Stimulated activated naive CD8-positive, alpha-beta T cell treated with anti-CD3 and anti-CD28 coated beads, Interleukin-15, amount 100 ng/mL, for 72 hours (primary cell): Measurements from ENCODE around the gene CTAG2.
"Not testable (repeated sequence)": the region's sequence is repeated elsewhere in the genome, so short reads cannot be mapped to it uniquely, and the experiment has no call there.

Experiments used
- ATAC-seq: fragments of 150-1000 bp; cut with Tn5 transposase; 2 replicates; pipeline ENCODE4 v1.10.0; 2021; ENCODE audit warnings: mild to moderate bottlenecking, moderate library complexity
- DNase-seq, 2 donors: peaks; one replicate each; pipeline ENCODE4 v3.0.0; 2021 to 2022
- H3K27ac Mint-ChIP-seq, 2 donors: one replicate each; pipeline ENCODE4 v1.8.0; 2022; ENCODE audit warnings: mild to moderate bottlenecking in 2 of 2, mixed read lengths in 2 of 2, moderate library complexity in 2 of 2
- H3K27me3 Mint-ChIP-seq: one replicate; pipeline ENCODE4 v1.8.0; 2022; ENCODE audit warnings: mixed read lengths
- H3K4me1 Mint-ChIP-seq: one replicate; pipeline ENCODE4 v1.8.0; 2022; ENCODE audit warnings: mild to moderate bottlenecking, mixed read lengths
- H3K4me3 Mint-ChIP-seq, 2 donors: one replicate each; pipeline ENCODE4 v1.8.0; 2022; ENCODE audit warnings: mild to moderate bottlenecking in 2 of 2, mixed read lengths in 2 of 2, moderate library complexity in 1 of 2
- H3K9me3 Mint-ChIP-seq, 2 donors: one replicate each; pipeline ENCODE4 v1.8.0; 2022; ENCODE audit warnings: mixed read lengths in 2 of 2

The CTAG2 gene

DNA sequence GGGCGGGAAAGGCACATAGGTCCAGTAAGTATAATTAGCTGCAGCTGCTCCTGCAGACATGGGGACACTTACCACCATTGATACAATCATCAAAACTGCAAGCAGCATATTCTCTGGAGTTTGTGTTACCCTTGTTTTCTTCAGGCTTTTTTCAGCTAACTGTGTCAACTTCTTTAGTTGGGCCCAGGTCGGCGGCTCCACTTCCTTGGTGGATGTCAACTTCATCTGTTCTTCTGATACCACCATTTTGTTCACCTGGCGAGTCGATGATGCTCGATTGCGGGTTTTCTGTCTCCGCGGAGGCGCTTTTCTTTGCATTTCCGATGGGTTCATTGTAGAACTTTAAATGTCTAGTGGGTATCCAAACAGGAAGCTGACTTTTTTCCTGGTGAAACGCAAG lies 42.2 kb downstream of the CTAG2 start:
- not testable (repeated sequence) for H3K4me1 Mint-ChIP-seq, DNase-seq, H3K27me3 Mint-ChIP-seq, H3K9me3 Mint-ChIP-seq, H3K27ac Mint-ChIP-seq, ATAC-seq, H3K4me3 Mint-ChIP-seq

DNA sequence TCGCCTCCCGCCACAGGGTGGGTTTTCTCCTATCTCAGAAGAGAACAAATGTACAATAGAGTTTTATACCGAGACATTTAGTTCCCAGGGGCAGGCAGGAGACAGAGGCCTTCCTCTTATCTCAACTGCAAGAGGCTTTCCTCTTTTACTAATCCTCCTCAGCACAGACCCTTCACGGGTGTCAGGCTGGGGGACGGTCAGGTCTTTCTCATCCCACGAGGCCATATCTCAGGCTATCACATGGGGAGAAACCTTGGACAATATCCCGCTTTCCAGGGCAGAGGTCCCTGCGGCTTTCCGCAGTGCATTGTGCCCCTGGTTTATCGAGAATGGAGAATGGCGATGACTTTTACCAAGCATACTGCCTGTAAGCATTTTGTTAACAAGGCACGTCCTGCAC lies 44.6 kb downstream of the CTAG2 start:
- not testable (repeated sequence) for H3K4me3 Mint-ChIP-seq, H3K9me3 Mint-ChIP-seq, ATAC-seq, H3K27ac Mint-ChIP-seq, DNase-seq, H3K27me3 Mint-ChIP-seq
- peaks cover 10% of the 10 kb centered on the region for H3K4me1 Mint-ChIP-seq

DNA sequence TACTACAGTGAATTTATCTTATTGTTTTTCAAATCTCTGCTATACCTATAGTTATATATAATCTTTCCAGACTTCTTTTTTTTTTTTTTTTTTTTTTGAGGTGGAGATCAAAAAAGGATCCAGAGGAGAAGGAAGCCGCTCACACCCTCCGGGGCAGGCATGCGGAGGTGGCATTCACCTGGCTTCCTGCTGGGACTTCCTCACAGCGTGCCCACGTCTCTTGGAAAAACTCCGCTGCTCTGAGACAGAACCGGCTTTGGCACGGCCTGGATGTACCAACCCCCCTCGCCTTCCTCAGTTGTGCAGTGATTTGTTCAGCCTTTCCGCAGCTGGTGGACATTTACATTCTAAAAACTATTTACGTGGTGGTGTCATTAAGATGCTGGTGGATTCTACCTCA lies 45.4 kb downstream of the CTAG2 start:
- not testable (repeated sequence) for H3K9me3 Mint-ChIP-seq, DNase-seq, H3K4me3 Mint-ChIP-seq, H3K27me3 Mint-ChIP-seq, H3K27ac Mint-ChIP-seq, ATAC-seq
- peaks cover 10% of the 10 kb centered on the region for H3K4me1 Mint-ChIP-seq

- H3K4me1 Mint-ChIP-seq: peaks cover 10% of the 10 kb centered on the region
- ATAC-seq (no peak), DNase-seq (no peak)
- H3K27me3 Mint-ChIP-seq: peaks cover 8% of the 10 kb centered on the region
- H3K27ac Mint-ChIP-seq: no peak overlapping the region
- no peak overlapping the region for H3K4me3 Mint-ChIP-seq
- H3K9me3 Mint-ChIP-seq: no peaks in the 10 kb centered on the region
These were observed 46.0 kb downstream of the CTAG2 start for GRCh38 chrX:154607370-154607769.

- Mint-ChIP-seq H3K4me1 (peaks cover 10% of the 10 kb centered on the region), H3K27me3 (peaks cover 8% of the 10 kb centered on the region), H3K4me3 (no peak overlapping the region), H3K9me3 (no peaks in the 10 kb centered on the region), H3K27ac (no peak overlapping the region)
- DNase-seq (no peak), ATAC-seq (no peak)
These were observed 47.8 kb downstream of the CTAG2 start for GRCh38 chrX:154605566-154605965.

DNA sequence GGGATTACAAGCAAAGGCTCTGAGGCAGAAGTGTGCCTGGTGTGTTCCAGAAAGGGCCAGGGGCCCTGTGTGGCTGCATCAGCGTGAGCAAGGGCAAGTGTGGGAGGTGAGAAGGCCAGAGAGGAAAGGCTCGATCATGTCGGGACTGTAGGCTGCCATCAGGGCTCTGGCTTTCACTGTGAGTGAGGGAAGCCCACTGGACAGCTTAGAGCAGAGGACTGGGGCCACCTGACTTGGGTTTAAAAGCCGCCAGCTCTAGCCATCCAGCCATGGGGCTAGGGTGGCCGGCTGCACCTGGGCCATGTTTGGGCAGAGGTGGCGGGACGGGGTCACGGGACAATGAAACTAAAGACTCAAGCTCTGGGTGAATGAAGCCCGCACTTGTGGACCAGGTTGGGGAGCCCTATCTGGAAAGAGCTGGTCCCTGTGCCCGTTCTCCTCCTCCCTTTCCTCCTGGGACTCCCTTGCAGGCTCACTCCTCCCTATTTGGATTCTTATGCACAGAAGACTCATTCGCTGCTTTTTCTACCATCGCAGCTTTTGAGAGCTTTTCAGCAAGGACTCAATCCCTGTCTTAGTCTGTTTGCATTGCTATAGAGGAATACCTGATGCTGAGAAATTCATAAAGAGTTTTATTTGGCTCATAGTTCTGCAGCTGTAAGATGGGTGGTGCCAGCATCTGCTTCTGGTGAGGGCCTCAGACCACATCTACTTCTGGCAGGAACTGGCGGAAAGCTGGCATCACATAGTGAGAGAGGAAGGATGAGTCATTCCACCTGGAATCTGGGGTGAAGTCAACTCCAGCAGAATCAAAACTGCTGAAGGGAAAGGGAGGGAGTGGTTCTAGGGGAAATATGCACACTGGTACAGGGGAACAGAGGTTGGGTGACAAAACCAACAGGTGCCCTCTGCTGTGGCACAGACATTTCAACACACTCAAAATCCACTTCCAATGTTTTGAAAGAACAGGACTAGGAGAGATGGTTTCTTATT lies 49.6 kb downstream of the CTAG2 start:
- Mint-ChIP-seq H3K4me1 (peaks cover 21% of the 10 kb centered on the region), H3K9me3 (no peaks in the 10 kb centered on the region), H3K27ac (no peak overlapping the region), H3K27me3 (peaks cover 8% of the 10 kb centered on the region), H3K4me3 (no peak overlapping the region)
- no peak for DNase-seq
- ATAC-seq: no peak

DNA sequence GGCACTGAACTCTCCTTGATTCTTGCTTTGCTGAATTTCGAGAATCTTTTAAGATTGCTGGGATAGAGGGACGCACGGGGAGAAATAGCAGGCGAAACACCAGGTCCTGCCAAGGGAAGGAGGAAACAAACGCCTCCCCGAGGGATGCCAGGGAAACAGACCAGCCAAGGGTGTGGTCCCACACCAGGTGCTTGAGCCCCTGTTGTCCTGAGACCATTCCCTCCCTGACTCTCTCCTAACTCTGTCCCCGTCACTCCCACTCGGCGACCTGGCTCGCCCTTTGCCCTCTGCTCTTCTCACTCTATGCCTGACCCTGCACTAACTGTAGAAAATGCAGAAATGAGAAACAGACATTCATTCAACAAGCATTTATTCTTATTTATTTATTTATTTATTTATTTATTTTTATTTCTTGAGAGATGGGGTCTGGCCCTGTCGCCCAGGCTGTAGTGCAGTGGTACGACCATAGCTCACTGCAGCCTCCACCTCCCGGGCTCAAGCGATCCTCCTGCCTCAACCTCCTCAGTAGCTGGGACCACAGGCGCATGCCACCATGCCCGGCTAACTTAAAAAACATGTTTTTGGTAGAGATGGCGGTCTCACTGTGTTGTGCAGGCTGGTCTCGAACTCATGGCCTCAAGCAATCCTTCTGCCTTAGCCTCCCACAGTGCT lies 50.5 kb downstream of the CTAG2 start:
- Mint-ChIP-seq H3K4me1 (peaks cover 21% of the 10 kb centered on the region), H3K27ac (no peak overlapping the region)
- ATAC-seq: no peak

DNA sequence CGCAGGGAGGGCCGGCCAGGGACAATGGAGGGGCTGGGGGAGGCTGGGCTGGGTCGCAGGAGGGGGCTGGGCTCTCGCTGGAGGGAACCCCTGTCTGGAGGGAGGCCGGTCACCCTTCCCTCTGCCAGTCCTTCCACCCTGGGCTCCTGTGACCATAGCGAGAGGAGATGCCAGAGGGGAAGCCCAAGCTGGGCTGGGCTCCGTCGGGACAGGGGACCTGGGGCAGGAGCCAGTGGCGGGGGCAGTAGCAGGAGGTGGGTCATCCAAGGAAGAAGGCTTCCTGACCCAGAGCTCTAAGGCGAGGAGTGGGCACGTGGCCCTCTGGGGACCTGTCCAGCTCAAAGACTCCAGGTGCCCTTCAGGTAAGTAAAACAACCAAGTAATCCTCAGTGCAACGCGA lies 51.2 kb downstream of the CTAG2 start:
- Mint-ChIP-seq H3K27ac (no peak overlapping the region), H3K27me3 (peaks cover 8% of the 10 kb centered on the region), H3K9me3 (no peaks in the 10 kb centered on the region), H3K4me3 (no peak overlapping the region), H3K4me1 (peaks cover 21% of the 10 kb centered on the region)
- DNase-seq (no peak), ATAC-seq (no peak)

More for the DNA sequence above, 50.5 kb downstream of the CTAG2 start:
- Mint-ChIP-seq H3K9me3 (no peaks in the 10 kb centered on the region), H3K4me3 (no peak overlapping the region), H3K27me3 (peaks cover 8% of the 10 kb centered on the region)
- DNase-seq: no peak
